ENCODE results near the gene CLDN7.

CLDN7 gene

DNA sequence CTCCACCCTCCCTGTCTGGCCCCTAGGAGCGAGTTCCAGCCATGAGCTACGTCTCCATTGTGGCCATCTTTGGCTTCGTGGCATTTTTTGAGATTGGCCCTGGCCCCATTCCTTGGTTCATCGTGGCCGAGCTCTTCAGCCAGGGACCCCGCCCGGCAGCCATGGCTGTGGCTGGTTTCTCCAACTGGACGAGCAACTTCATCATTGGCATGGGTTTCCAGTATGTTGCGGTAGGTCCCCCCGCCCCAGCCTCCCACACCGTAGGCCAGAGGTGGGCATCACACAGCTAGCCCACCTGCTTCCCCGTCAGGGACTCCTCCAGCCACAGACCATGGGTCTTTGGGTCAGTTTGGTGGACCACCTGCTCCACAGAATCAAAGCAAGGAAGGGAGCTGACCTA lies 23.4 kb upstream of the CLDN7 start:
- DNase-seq: no peak

- DNase-seq: no peak
Measured at GRCh38 chr17:7284911-7285310, 22.6 kb upstream of the CLDN7 start.

DNA sequence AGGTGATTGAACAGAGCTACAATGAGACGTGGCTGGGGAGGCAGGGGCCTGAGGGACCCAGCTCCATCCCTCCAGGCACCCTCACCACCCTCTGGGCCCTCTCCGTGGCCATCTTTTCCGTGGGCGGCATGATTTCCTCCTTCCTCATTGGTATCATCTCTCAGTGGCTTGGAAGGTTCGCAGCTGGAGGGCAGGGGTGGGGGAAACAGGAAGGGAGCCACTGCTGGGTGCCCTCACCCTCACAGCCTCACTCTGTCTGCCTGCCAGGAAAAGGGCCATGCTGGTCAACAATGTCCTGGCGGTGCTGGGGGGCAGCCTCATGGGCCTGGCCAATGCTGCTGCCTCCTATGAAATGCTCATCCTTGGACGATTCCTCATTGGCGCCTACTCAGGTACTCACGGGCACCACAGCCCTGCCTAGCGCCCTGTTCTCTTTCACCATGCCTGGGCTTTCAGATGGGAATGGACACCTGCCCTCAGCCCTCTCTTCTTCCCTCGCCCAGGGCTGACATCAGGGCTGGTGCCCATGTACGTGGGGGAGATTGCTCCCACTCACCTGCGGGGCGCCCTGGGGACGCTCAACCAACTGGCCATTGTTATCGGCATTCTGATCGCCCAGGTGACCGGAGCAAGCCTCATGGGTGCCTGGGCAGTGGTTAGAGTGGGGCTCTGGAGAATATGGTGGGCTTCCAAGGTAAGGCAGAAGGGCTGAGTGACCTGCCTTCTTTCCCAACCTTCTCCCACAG lies 21.4 kb upstream of the CLDN7 start:
- no peak for DNase-seq

DNA sequence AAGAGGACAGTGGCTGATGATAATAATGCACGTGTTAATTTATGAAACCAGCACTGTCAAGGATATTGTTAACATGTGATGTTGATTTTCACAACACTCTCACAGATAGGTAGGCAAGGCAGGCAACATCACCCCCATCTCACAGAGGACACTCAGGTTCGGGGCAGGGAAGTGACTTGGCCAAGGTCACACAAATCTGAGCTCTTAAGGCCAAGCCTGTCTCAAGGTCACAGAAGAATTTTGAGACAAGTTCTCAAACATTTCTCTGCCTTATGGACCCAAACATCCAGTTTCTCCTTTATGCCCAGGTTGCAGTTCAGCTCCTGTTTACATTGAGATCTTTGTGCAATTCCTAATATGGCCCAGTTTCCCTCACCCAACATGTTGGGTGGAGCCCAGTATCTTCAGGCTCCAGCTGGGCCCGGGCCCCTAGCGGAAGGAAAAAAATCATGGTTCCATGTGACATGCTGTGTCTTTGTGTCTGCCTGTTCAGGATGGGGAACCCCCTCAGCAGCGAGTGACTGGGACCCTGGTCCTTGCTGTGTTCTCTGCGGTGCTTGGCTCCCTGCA lies 20.6 kb upstream of the CLDN7 start:
- DNase-seq: no peak

DNA sequence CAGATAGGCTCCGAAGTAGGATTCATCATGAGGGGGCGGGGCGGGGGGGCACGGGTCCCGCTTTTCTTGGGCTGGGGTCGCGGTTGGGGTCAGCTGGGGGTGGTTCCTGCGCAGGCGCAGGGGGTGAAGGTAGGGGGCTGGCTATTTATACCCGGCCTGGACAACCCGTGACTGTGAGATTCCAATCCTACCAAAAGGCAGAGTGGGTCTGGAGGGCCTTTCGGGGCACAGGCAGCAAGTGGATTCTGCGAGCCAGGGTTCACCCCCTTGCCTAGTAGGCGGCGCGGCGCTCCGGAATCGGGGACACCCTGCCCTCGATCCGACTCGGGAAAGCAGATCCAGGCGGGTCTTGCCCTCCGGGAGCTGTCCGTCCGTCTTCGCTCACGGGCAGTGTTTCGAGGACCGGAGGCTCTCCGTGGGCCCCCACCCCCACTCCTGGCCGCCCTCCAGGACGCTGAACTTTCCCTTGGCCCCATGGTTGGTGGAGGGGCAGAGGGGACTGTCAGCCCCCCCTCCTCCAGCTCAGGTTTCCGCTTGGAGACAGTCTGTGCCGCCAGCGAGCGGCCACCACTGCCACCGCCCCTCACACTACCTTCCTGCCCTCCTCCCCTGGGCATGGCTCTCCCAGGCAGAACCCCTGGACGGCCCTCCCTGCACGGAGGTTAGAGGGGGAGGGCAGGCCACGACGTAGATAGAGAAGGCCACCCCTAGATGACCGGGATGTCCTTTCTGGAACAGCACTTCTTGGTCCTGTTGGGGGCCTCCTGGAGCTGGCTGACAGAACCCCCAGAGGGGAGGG lies 19.9 kb upstream of the CLDN7 start:
- DNase-seq: no peak

- DNase-seq: peak; percentile 43
Measured at GRCh38 chr17:7281074-7281952, 19.0 kb upstream of the CLDN7 start, which contains the start of gene SLC2A4. SLC2A4 (plus strand) TSS chr17:7281718; CDS start chr17:7281935, 217 bp downstream.

GRCh38 chr17:7280519-7281073 lies 18.3 kb upstream of the CLDN7 start:
- DNase-seq: peak; percentile 42

GRCh38 chr17:7279448-7279847 lies 17.2 kb upstream of the CLDN7 start:
- DNase-seq: no peak

DNA sequence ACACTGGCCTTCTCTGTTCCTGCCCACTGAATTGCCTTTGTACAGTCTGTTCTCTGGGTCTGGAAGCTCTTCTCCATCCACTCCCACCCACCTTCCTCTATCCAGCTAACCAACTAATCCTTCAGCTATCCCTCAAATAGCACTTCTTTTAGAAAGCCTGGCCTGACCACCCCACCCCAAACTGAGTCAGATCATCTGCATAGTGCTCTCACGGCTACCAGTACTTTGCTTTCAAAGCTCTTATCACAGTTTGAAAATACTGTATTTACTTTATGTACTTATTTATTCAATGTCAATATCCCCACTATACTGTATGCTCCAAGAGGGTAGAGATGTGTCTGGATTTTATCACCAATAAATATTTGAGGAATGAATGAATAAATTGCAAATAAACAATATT lies 4.5 kb upstream of the CLDN7 start:
- no peak for DNase-seq

GRCh38 chr17:7263801-7264078 lies 1.5 kb upstream of the CLDN7 start:
- no peak for DNase-seq

- no peak for DNase-seq
Measured at GRCh38 chr17:7262935-7263800, 890 bp upstream of the CLDN7 start.

DNA sequence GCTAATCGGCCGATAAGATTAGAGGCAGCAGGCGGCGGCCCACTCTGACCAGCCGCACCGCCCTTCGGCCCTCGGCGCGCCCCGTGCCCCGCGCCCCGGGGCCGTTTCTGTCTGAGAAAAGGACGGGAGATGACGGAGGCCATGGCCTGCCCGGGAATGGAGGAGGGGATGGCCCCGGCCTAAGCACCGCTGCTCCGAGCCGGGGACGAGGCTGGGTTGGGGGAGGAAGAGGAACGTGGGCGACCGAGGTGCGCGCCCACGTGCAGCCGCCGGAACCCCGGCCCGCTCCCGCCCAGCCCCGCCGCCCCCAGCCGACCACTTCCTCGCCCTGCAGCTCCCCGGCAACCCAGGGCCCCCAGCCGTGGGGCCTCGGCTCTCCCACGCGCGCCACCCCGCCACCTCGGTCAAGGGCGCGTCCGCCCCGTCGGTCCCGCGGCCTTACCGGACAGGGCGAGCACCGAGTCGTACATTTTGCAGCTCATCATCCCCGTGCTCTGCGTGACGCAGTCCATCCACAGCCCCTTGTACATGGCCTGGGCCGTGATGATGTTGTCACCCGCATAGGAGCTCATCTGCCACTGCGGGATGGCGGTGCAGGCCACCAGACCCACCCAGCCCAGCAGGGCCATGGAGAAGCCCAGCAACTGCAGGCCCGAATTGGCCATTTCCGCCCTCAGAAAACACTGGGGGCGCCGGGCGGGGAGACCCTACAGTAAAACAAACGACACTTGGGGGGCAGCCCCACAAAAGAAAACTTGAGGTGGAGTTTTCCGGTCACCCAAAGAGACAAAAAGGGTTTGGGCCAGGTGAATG lies 693 bp downstream of the CLDN7 start:
- no peak for DNase-seq

DNA sequence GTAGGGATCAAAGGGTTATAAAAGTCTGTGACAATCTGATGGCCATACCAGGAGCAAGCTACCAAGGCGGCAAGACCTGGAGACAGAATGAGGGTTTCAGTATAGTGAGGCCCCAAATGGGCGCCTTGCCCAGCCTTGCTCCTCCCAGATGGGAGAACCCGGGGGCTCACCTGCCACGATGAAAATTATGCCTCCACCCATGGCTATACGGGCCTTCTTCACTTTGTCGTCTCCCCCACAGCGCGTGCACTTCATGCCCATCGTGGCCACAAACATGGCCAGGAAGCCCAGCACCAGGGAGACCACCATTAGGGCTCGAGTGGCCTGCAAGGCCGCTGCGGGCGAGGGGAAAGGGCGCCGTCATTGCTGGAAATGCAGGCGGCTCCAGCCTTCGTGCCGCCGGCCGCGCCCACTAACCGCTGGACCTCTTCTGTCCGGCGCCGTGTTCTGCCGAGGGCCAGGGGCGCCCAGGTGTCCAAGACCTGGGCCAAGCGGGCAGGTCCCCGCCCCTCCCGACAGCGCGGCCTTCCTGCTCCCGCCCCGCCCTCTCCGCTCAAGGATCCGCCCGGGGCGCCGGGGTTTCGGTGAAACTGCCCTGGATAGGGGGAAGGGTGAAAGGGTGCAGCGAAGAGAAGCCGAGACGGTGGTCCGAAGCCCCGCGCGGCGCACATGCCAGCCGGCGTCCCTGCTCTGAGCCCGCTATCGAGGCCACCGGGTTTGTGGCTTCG lies 1.5 kb downstream of the CLDN7 start:
- DNase-seq: no peak

- DNase-seq: no peak
Measured at GRCh38 chr17:7260151-7260550, 2.1 kb downstream of the CLDN7 start.

- no peak for DNase-seq
Measured at GRCh38 chr17:7259555-7259889, 2.8 kb downstream of the CLDN7 start.

DNA sequence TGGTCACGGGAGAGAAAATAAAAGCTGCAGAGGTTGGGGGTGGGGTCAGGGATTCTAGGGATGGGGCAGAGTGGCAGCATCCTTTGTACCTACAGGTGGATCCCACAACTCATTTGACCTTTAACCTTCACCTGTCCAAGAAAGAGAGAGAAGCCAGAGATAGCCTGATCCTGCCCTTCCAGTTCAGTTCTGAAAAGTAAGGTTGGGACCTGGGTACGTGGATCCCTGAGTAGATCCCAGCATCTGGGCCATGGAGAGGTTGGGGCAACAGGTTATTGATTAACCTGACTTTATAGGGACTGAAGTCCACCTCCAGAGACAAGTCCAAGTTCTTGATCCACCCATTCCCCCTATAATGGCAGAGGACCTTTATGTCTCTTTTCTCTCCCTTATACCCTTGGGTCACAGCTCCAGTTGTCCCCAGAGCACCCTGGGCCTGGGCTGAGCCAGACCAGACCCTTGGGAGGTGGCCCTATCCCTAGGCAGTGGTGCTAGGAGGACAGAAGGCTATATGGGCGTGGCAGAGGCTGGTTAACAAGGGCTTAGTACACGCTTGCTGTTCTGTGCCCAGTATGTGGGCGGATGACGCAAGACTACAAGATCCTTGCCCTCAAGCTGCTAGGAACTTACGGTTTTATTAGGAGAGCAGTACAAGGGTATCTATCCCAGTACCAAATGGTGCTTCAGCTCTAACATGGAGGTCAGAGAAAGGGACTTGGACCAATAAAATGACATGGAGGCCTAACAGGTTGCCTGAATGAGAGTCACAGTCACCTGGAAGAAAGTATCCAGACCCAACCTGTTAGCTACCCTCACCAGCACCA lies 3.3 kb downstream of the CLDN7 start:
- DNase-seq: no peak

GRCh38 chr17:7256766-7257456 lies 5.4 kb downstream of the CLDN7 start:
- DNase-seq: no peak

- DNase-seq: no peak
Measured at GRCh38 chr17:7254511-7254910, 7.8 kb downstream of the CLDN7 start.

DNA sequence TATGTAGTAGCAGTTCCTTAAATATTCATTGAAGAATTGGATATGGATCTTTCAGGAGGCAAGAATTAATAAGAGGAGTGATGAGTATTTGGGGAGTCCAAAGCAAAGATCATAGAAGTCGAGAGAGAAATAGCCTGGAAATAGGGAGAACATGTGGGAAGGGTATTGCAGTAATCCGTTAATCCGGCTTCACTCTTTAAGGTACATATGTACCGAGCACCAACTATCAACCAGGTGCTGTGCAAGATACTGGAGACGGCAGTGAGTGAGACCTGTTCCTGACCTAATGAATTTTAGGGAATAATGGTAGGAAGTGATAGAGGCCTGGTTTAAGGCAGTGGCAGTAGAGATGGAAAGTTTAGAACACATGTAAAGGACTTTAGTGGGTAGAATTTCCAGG lies 9.2 kb downstream of the CLDN7 start:
- DNase-seq: no peak

Data from activated gamma-delta T cell (primary cell).